Stomach smooth muscle (tissue), 2 donors: ENCODE results near the gene SCG5.

Experiments used
- H3K27ac ChIP-seq: one replicate; pipeline ENCODE4 v1.7.0; 2013; ENCODE audit warnings: mild to moderate bottlenecking, low read length, inconsistent platforms
- H3K27me3 ChIP-seq, 2 donors: one replicate each; pipeline ENCODE4 v1.7.0; 2013; ENCODE audit warnings: low read length in 2 of 2; ENCODE audit not compliant: insufficient read depth in 2 of 2, control insufficient read depth in 1 of 2
- H3K36me3 ChIP-seq, 2 donors: one replicate each; pipeline ENCODE4 v1.7.0; 2013; ENCODE audit warnings: low read length in 2 of 2; ENCODE audit not compliant: control insufficient read depth in 2 of 2, insufficient read depth in 2 of 2
- H3K4me1 ChIP-seq: one replicate; pipeline ENCODE4 v1.7.0; 2013; ENCODE audit warnings: low read length; ENCODE audit not compliant: control insufficient read depth, insufficient read depth
- H3K4me3 ChIP-seq, 2 donors: one replicate each; pipeline ENCODE4 v1.7.0; 2013; ENCODE audit warnings: low read length in 2 of 2
- H3K9ac ChIP-seq, 2 donors: one replicate each; pipeline ENCODE4 v1.7.0; 2013; ENCODE audit warnings: low read length in 2 of 2, mild to moderate bottlenecking in 1 of 2
- H3K9me3 ChIP-seq, 2 donors: one replicate each; pipeline ENCODE4 v1.7.0; 2013; ENCODE audit warnings: low read length in 2 of 2; ENCODE audit not compliant: control insufficient read depth in 2 of 2
- donor health status: healthy.
- donor health status: Pancreatic carcinoma.

SCG5 gene

GRCh38 chr15:32739522-32740063 lies 98.1 kb downstream of the SCG5 start:
- Histone ChIP-seq H3K36me3 (peaks cover 10 to 17% of the 10 kb centered on the region in 2 donors), H3K27ac (no peak overlapping the region)

GRCh38 chr15:32743411-32744140 lies 102.1 kb downstream of the SCG5 start:
- Histone ChIP-seq H3K4me3 (no peak overlapping the region), H3K9me3 (peaks cover 5% of the 10 kb centered on the region in 2 donors), H3K27me3 (no peaks in the 10 kb centered on the region), H3K4me1 (no peaks in the 10 kb centered on the region), H3K27ac (no peak overlapping the region), H3K9ac (no peak overlapping the region), H3K36me3 (no peaks in the 10 kb centered on the region)

More at GRCh38 chr15:32739522-32740063, 98.1 kb downstream of the SCG5 start:
- Histone ChIP-seq H3K4me1 (no peaks in the 10 kb centered on the region), H3K4me3 (no peak overlapping the region), H3K9ac (no peak overlapping the region), H3K9me3 (peaks cover 7 to 10% of the 10 kb centered on the region in 2 donors), H3K27me3 (no peaks in the 10 kb centered on the region)

- Histone ChIP-seq H3K9me3 (no peaks in the 10 kb centered on the region), H3K9ac (no peak overlapping the region), H3K27me3 (no peaks in the 10 kb centered on the region), H3K27ac (no peak overlapping the region), H3K36me3 (no peaks in the 10 kb centered on the region), H3K4me1 (no peaks in the 10 kb centered on the region), H3K4me3 (no peak overlapping the region)
Observed at GRCh38 chr15:32746116-32746857, 104.8 kb downstream of the SCG5 start.
